GM12892 (cell line): ENCODE results near the gene SLC35E1.

ENCODE experiments used
- POLR2A ChIP-seq: IDR thresholded peaks from 2 replicates; pipeline ENCODE4 v1.6.1; 2011; ENCODE audit warnings: low read depth, low read length, control low read depth
- POLR2AphosphoS5 ChIP-seq: IDR thresholded peaks from 2 replicates; pipeline ENCODE4 v1.6.1; 2011; ENCODE audit warnings: low read depth, low read length, control low read depth
- TAF1 ChIP-seq: IDR thresholded peaks from 2 replicates; pipeline ENCODE4 v1.6.1; 2011; ENCODE audit warnings: low read depth, mild to moderate bottlenecking, control low read depth, low read length, borderline replicate concordance

DNA sequence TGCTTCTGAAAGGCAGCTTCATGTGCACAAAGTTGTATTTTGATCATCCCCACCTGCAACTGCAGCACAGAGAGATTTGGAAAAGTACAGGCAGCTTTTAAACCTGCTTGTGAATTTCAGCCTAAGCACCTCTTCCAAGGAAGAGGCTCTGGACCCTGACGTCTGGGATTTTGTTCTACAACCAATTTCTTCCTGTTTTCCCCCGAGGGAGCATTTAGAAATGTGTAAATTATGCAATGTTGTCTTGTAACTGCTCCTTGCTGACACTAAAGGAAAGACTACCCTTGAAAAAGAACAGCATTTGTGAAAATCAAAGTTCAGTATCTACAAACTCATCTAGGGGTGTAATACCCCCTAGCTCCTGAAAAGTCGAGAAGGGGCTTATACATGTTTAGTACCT is 40.4 kb upstream of the SLC35E1 start:
- TF ChIP-seq POLR2AphosphoS5: no peak
- TF ChIP-seq POLR2A: no peak
- no peak for TF ChIP-seq TAF1
